22Rv1 (cell line): Measurements from ENCODE around the gene SFMBT1.

Source experiments
- ZFX ChIP-seq: fragments of 450-650 bp; IDR thresholded peaks from 2 replicates; pipeline ENCODE4 v1.6.1; 2017; ENCODE audit warnings: antibody characterized with exemption, borderline replicate concordance
- TF ChIP-seq, protein P1 (sequence below): fragments of 450-650 bp; IDR thresholded peaks from 2 replicates; pipeline ENCODE4 v1.5.1; 2017; ENCODE audit warnings: mild to moderate bottlenecking

- TF ChIP-seq, protein P1, sequence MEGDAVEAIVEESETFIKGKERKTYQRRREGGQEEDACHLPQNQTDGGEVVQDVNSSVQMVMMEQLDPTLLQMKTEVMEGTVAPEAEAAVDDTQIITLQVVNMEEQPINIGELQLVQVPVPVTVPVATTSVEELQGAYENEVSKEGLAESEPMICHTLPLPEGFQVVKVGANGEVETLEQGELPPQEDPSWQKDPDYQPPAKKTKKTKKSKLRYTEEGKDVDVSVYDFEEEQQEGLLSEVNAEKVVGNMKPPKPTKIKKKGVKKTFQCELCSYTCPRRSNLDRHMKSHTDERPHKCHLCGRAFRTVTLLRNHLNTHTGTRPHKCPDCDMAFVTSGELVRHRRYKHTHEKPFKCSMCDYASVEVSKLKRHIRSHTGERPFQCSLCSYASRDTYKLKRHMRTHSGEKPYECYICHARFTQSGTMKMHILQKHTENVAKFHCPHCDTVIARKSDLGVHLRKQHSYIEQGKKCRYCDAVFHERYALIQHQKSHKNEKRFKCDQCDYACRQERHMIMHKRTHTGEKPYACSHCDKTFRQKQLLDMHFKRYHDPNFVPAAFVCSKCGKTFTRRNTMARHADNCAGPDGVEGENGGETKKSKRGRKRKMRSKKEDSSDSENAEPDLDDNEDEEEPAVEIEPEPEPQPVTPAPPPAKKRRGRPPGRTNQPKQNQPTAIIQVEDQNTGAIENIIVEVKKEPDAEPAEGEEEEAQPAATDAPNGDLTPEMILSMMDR: no peak
- no peak for TF ChIP-seq ZFX
Observed at GRCh38 chr3:53083949-53084309, 38.1 kb upstream of the SFMBT1 start.
